GM19467 (cell line): ENCODE data around the gene NUTM1.
"Not testable (repeated sequence)": the region's sequence is repeated elsewhere in the genome, so short reads cannot be mapped to it uniquely, and the experiment has no call there.

ENCODE experiments used
- ATAC-seq: cut with Tn5 transposase; IDR thresholded peaks from one replicate; pipeline ENCODE4 v1.9.1; 2021; ENCODE audit warnings: mild to moderate bottlenecking, moderate library complexity; ENCODE audit not compliant: unreplicated experiment

NUTM1 gene

DNA sequence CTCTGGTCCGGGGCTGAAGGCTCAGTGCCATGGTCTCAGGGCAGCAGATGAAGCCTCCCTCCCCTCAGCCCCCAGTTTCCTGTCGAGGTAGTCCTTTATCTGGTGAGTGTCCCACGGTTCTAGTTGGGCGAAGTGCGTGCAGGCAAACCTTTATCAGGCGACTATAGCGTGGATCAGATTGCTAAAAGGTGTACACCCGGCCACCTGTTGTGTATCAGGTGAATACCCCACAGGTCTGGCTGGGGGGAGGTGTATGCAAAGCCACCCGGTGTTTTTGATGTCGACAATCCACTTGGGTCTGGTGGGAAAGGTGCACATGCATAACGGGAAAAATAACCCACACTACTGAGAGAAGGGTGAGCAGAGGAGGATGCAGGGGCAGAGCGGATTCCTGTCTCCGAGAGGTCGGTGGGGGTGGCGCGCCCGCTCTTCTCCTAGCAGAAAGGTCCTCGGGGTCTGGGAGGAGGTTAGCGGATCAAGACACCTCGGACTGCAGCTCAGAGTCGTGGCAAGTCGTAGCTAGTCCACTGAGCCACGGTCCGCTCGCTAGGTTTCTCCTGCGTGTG is 6.0 kb upstream of the NUTM1 start:
- peak; percentile 1 for ATAC-seq

DNA sequence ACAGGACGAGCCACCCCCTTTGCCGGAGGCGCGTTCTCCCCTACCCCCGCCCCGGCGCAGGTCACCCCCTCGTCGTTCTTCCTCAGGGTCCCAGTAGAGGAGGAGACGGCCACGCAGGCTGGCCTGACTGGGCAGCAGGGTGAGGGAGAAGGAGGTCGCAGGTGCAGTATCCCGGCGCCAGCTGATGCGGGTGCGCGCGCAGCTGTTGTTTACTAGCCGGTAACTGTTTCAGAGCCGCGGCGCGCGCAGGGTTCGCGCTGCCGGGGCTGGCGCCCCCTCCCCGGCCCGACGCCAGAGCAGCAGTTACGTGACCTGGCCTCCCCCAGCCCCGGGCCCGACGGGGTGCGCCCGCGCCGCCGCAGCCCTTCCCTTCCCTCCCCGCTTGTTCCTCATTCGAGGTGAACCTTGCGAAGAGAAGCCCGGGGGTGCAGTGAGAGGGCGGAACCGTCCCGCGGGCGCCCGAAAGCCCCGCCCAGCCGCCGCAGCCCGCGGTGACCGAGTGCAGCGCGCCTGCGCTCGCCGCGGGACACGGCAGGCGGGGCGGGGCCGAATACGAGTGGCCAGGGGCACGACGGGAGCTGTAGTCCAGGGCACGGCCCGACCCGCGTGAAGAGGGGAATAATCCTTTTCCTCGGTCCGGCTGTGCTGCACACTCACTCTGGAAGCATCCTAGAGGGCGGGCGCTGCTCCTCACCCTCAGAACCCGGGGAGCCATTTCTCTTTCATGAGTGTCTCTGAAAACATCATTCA is 5.4 kb upstream of the NUTM1 start, which contains the start of gene SLC12A6:
SLC12A6 (minus strand) TSS at position 225 of the 750 bp plus-strand sequence. CDS start 1,101 bp downstream, outside the sequence.
- peak; percentile 68 for ATAC-seq

DNA sequence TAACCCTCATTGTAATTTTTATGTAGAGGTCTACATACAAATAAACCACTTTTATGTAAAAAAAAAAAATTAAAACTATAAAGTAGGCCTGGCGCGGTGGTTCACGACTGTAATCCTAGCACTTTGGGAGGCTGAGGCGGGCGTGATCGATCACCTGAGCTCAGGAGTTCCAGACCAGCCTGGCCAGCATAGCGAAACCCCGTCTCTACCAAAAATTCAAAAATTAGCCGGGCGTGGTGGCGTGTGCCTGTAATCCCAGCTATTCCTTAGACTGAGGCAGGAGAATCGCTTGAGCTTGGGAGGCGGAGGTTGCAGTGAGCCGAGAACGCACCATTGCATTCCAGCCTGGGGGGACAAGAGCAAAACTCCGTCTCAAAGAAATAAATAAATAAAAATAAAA is 4.8 kb upstream of the NUTM1 start:
- ATAC-seq: no peak

DNA sequence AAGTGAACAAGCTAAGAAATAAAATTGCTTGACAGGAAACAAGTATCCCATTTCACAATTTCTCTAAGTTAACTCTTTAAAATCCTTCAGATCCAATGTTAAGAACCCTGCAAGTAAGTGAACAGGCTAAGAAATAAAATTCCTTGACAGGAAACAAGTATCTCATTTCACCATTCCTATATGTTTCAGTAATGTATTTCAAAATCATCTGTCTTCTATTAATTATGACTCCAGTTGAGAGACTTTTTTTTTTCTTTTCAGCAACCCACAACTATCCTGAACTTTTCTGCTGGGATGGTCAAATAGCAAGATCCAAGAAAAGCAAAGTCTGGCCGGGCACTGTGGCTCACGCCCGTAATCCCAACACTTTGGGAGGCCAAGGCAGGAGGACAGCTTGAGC is 3.2 kb upstream of the NUTM1 start:
- ATAC-seq: no peak

DNA sequence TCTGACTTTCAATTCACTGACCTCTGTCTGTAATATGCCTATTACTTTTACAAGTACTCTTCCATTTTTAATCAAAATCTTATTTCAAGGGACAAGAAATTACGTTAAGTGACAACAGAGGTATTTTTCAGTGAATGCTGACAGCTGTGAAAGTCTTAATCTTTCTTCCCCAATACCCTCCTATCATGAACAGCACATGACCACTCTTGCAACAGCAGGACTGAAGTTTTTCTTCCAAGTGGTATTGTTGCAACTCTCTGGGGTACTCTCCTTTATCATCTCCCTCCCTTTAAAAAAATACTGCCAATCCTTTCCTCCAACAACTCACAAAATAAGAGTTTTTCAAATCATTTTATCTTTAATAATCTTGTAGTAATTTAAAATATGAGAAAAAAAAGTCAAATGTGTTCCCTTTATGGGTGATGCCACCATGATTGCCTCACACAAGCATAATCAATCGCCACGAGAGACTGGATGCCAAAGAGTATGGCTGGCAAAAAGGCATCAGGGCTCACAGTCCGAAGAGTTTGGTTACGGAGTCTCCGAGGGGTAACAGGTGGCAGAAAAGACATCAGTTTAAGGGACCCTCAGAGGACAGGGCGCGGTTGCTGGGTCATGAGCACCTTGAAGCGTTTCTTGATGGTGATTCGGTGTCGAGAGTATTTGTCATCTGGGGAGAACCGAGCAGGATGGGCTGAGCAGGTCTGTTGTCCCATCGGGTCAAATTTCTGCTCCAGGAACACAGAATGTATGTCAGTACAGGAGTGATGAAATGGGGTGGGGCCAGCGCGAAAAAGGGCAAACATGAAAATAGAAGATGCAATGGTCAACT is 1.5 kb upstream of the NUTM1 start:
- no peak for ATAC-seq

DNA sequence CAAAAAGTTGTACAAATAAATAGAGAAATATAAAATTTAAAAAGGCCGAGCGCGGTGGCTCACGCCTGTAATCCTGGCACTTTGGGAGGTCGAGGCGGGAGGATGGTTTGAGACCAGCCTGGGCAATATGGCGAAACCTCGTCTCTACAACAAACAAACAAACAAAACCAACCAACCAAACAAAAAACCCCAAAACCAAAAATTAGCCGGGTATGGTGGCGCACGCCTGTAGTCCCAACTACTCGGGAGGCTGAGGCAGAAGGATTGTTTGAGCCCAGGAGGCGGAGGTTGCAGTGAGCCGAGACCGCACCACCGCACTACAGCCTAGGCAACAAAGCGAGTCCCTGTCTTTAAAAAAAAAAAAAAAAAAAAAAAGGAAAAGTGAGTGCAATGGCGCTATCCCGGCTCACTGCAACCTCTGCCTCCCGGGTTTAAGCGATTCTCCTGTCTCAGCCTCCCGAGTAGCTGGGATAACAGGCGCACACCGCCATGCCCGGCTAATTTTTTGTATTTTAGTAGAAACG is 840 bp upstream of the NUTM1 start:
- ATAC-seq: not testable (repeated sequence)

DNA sequence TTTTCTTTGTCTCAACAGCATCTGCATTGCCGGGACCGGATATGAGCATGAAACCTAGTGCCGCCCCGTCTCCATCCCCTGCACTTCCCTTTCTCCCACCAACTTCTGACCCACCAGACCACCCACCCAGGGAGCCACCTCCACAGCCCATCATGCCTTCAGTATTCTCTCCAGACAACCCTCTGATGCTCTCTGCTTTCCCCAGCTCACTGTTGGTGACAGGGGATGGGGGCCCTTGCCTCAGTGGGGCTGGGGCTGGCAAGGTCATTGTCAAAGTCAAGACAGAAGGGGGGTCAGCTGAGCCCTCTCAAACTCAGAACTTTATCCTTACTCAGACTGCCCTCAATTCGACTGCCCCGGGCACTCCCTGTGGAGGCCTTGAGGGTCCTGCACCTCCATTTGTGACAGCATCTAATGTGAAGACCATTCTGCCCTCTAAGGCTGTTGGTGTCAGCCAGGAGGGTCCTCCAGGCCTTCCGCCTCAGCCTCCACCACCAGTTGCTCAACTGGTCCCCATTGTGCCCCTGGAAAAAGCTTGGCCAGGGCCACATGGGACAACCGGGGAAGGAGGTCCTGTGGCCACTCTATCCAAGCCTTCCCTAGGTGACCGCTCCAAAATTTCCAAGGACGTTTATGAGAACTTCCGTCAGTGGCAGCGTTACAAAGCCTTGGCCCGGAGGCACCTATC is 5.0 kb downstream of the NUTM1 start:
- no peak for ATAC-seq

DNA sequence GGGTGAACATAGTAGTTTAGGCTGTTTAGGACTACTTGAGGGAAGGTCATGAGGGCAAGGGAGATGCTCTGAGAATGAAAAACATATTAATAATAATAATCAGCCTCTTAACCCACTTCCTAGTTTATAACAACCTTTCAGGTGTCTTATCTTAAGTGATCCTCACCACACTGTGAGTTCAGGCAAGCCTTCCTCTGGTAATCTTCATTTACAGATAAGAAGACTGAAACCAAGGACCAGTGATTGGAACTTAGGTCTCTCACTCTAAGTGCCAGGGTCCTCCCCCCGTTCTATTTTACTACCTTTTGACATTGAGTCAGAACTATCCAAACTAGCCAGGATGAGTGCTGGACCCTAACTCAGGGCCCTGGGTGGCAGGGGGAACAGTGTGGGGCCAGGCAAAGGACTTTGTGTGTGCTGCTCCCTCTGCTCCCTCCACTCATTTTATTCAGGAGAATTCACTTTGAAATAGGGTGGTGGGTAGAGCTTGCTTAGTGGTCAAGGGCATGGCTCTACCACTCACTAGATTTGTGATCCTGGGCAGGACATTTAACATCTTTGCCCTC is 5.7 kb downstream of the NUTM1 start:
- ATAC-seq: no peak

DNA sequence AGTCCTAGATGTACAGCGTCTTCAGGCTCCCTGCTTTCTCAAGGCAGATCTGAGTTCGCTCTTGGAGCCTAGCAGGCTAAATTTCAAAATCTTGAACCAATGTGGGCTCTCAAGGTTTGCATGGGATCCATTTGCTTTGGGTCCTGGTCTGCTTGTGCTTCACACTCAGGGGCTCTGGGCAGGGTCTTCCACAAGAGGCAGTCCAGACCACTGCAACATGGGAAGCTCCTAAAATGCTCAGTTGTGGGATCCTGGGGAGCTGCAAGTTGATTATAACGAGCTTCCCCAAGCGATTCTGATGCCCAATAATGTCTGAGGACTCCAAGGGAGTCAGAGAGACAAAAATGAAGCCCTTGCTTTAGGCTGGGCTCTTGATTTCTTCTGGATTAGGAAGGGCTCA is 6.7 kb downstream of the NUTM1 start:
- ATAC-seq: no peak

DNA sequence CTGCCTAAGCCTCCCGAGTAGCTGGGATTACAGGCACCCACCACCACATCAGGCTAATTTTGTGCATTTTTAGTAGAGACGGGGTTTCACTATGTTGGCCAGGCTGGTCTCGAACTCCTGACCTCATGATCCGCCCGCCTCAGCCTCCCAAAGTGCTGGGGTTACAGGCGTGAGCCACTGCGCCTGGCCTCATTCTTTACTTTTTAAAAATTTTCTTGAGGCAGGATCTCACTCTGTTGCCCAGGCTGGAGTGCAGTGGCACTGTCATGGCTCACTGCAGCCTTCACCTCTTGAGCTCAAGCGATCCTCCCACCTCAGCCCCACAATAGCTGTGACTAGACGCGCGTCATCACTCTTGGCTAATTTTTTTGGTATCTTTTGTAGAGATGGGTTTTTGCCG is 9.9 kb downstream of the NUTM1 start:
- not testable (repeated sequence) for ATAC-seq

DNA sequence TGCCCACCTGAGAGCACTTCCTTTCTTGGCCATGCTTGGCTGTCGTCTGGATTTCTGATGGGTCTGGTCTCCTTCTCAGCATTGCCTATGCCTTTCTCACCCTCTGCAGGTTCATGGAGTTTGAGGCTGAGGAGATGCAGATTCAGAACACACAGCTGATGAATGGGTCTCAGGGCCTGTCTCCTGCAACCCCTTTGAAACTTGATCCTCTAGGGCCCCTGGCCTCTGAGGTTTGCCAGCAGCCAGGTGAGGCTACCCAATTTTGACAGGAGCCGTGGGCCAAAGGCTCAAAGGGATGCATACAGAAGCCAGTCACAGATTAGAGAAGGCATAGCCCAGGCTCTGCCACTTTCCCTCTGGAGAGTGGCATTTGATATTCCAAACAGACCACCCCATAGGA is 10.5 kb downstream of the NUTM1 start:
- ATAC-seq: no peak

DNA sequence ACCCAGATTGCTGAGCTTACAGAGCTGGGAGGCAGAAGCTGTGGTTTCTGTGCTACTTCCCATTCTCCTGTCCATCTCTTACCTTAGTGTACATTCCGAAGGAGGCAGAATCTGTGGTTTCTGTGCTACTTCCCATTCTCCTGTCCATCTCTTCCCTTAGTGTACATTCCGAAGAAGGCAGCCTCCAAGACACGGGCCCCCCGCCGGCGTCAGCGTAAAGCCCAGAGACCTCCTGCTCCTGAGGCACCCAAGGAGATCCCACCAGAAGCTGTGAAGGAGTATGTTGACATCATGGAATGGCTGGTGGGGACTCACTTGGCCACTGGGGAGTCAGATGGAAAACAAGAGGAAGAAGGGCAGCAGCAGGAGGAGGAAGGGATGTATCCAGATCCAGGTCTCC is 11.2 kb downstream of the NUTM1 start:
- ATAC-seq: no peak

DNA sequence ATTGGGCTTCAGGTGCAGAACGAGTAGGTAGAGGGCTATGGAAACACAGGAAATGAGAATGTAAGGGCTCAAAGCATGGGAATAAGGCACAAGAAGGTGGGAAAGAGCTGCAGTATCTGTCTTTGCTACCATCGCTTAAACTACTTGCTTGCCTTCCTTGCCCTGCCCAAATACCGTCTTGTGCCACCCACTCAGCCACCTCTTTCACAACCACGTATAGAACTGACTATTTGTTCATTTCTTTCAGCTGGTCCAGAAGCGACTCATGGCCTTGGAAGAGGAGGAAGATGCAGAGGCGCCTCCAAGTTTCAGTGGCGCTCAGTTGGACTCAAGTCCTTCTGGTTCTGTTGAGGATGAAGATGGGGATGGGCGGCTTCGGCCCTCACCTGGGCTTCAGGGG is 12.1 kb downstream of the NUTM1 start:
- no peak for ATAC-seq

DNA sequence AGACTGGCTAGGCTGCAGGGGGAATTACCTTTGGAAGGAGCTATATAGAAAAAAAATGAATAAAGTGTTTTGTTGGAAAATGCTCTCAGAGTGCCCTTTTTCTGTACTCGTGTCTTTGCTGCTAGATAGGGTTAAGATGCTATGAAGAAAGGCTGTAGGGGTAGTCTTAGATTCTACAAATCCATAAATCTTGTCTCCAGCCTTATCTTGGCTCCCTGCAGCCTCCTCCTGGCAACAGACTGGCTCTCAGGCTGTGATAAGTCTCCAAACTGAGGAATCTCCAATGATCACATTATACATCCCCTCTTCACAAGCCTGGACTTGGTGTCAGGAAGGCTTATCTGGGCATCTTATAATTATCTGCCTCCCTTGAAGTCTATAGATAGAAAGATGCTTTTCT is 14.5 kb downstream of the NUTM1 start:
- ATAC-seq: no peak

DNA sequence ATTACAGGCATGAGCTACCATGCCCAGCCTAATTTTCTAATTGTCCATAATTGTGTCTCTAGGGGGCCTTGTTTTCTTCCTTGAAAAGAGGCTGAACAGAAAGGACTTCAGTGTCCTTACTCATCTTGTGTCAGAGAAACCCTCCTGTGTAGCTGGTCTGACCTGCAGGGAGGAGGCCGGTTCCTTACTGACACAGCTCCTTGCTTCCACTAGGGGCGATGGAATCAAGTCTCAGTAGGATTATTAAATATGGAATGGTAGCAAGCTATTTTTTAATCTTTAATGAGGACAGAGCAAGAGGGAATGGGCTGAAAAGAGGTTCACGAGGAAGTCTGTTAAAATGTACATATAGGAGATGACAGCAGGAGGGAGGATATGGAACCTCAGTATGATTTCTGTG is 15.3 kb downstream of the NUTM1 start:
- no peak for ATAC-seq

DNA sequence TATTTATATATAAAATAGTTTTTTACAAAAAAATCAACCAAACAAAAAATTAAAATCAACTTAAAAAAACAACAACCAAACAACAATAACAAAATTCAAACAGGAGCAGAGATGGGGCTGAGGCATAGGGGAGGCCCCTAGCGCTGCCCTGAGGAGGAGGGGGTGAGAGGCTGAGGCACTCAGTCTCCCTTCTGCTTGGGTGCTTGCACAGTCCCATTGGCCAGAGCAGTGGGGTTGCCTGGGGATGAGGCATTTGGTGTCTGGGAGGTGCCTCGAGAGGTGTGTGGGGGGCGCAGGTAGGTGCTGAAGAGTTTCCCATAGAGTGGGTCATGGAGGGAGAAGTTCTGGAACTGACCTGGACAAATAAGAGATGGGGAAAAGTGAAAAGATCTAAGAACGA is 15.8 kb downstream of the NUTM1 start:
- no peak for ATAC-seq

DNA sequence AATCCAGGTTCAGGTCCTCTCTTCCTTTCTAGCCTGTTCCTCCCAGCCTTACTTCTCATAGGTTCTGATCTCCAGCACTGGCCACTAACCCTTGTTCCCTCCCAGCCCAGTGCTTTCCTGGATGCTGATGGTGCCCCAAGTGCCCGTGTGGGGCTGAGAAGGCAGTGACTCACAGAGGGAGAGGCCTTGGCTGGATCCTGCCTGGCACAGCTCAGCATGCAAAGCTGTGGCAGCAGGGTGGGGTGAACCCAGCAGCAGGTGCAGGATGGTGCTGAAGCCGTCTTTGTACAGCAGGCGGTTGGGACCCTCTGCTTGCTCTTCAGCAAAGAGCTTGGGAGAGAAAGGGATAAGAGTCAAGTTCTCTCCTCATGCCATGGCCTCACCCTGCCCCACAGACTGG is 16.3 kb downstream of the NUTM1 start:
- no peak for ATAC-seq

DNA sequence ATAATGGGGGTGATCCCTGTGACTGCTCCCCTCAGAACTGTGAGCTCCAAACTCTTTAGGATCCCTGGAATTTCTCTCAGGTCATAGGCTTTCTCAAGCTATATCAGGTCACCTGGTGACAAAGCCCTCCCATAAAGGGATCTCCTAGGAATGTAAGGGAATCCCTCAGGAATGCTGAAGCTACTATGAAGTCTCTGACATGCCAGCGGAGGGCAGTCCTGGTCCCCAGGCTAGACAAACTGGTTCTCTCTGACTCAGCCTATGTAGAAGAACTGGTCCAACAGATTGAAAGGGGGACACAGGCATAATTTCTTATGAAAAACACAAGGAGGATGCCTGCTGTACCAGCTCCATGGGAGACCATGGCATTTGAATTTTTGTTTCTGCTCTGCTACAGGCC is 17.2 kb downstream of the NUTM1 start:
- ATAC-seq: no peak

DNA sequence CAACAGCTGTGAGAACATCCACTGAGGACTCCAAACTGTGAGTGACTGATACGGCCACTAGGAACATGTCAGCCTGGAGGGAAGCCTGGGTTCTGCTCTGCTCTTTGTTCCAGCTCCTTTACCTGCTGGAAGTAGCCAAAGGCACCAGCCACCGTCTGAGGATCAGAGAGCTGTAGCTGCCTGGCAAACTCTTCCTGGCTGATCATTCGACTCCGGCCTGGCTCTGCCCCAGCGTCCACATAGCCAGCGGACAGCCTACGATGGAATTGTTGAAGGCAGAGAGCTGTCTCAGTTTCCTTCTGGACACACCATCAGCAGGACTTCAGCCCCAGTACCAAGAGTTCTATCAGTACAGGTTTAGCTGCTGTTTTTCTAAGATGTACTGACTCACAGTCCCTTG is 18.2 kb downstream of the NUTM1 start:
- ATAC-seq: no peak

DNA sequence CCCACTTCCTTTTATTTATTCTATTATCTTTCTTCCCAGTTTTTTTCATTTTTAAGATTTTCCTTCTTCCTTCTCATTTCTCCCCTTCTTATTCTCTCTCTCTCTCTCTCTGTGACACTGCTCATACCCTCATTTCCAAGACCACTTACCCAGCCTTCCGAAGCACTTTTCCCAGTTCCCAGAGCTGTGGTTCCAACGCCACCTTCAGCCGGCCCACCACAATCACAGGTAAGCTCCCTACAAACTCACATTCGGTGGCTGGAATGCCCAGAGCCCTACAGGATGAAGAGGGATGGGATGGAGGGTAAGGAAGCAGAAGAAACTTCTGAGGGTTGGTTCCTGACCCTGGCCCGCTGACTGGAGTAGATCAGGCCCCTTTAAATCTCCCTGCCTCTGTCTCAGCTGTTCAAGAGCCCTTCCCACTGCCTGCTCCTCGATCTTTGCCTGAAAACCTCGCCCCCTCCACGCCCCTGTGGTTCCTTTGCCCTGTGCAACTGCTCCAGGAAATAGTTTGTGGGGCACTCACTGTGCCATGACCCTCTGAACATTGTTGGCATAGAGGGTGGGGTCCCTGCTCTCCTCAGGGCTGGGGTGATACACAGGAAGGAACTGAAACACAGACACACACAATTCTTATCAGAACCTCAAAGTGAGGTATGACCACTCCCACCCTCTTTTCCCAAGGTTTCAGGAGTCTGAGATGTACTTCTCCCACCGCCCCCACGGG is 19.1 kb downstream of the NUTM1 start:
- ATAC-seq: no peak
